HEK293 (cell line): ENCODE results near the gene PARD3.
A peak's percentile ranks its signal among the peaks of the same experiment; 100 is the strongest.

Experiments used
- CTCF ChIA-PET: fragments of 350-600 bp; formaldehyde crosslinking; extraction: SDS; loops from one replicate; lab custom pipeline; 2021; ENCODE audit warnings: antibody characterized with exemption; lab: Yijun Ruan, JAX
- POLR2A ChIA-PET: fragments of 300-600 bp; formaldehyde crosslinking; extraction: SDS; loops from one replicate; lab custom pipeline; 2020; ENCODE audit warnings: antibody characterized with exemption, inconsistent platforms; lab: Yijun Ruan, JAX
- H3K27ac ChIP-seq: fragments of 200-500 bp; sonication (Bioruptor generic); 2 replicates; pipeline ENCODE4 v1.5.1; 2014; ENCODE audit warnings: low read depth, low read length, control low read depth, inconsistent platforms; ENCODE audit errors: extremely low read depth
- H3K36me3 ChIP-seq, 2 experiments: fragments of 200-500 bp in 1 of 2; sonication (Bioruptor generic) in 1 of 2; 1 replicate in 1 of 2; 2 replicates in 1 of 2; pipeline ENCODE4 v1.5.1; 2014 to 2017; ENCODE audit warnings: inconsistent platforms in 2 of 2, low read length in 2 of 2; ENCODE audit not compliant: control insufficient read depth in 2 of 2, insufficient read depth in 1 of 2
- H3K4me1 ChIP-seq: fragments of 200-500 bp; sonication (Bioruptor generic); 2 replicates; pipeline ENCODE4 v1.5.1; 2014; ENCODE audit warnings: mild to moderate bottlenecking, low read length, inconsistent platforms; ENCODE audit not compliant: control insufficient read depth, insufficient read depth
- H3K4me3 ChIP-seq: 2 replicates; pipeline ENCODE4 v1.5.1; 2011; ENCODE audit warnings: low read depth, mild to moderate bottlenecking, control low read depth, low read length, moderate library complexity
- H3K9me3 ChIP-seq: fragments of 200-500 bp; sonication (Bioruptor generic); 2 replicates; pipeline ENCODE4 v1.5.1; 2014; ENCODE audit warnings: low read depth, low read length, inconsistent platforms; ENCODE audit not compliant: control insufficient read depth, insufficient read depth
- BCL6B ChIP-seq: fragments of 450-650 bp; formaldehyde crosslinking; IDR thresholded peaks from 2 replicates; pipeline ENCODE4 v1.5.1; 2017; ENCODE audit warnings: missing biosample characterization, missing genetic modification characterization
- FEZF1 ChIP-seq: fragments of 450-650 bp; formaldehyde crosslinking; IDR thresholded peaks from 2 replicates; pipeline ENCODE4 v1.5.1; 2016; ENCODE audit warnings: missing biosample characterization, missing genetic modification characterization
- HOXC10 ChIP-seq: sonication (generic); formaldehyde crosslinking; IDR thresholded peaks from 2 replicates; pipeline ENCODE4 v1.8.1; 2023; ENCODE audit warnings: mild to moderate bottlenecking, missing genetic modification reagents
- KLF9 ChIP-seq: fragments of 450-650 bp; formaldehyde crosslinking; IDR thresholded peaks from 2 replicates; pipeline ENCODE4 v1.5.1; 2016; ENCODE audit warnings: missing biosample characterization, missing genetic modification characterization, low read depth
- ZBTB26 ChIP-seq: fragments of 450-650 bp; formaldehyde crosslinking; optimal IDR thresholded peaks from 2 replicates; pipeline ENCODE3; 2016; ENCODE audit warnings: missing biosample characterization, mild to moderate bottlenecking, missing genetic modification characterization
- ZBTB8A ChIP-seq: fragments of 450-650 bp; formaldehyde crosslinking; IDR thresholded peaks from 2 replicates; pipeline ENCODE4 v1.5.1; 2016; ENCODE audit warnings: missing biosample characterization, missing genetic modification characterization
- ZNF202 ChIP-seq: fragments of 450-650 bp; formaldehyde crosslinking; IDR thresholded peaks from 2 replicates; pipeline ENCODE4 v1.5.1; 2016; ENCODE audit warnings: missing biosample characterization, missing genetic modification characterization, borderline replicate concordance
- ZNF23 ChIP-seq: fragments of 450-650 bp; formaldehyde crosslinking; IDR thresholded peaks from 2 replicates; pipeline ENCODE4 v1.5.1; 2016; ENCODE audit warnings: missing biosample characterization, missing genetic modification characterization, borderline replicate concordance
- ZNF324 ChIP-seq: fragments of 450-650 bp; formaldehyde crosslinking; IDR thresholded peaks from 2 replicates; pipeline ENCODE4 v1.5.1; 2016; ENCODE audit warnings: missing biosample characterization, missing genetic modification characterization
- ZNF362 ChIP-seq: fragments of 450-650 bp; formaldehyde crosslinking; IDR thresholded peaks from 2 replicates; pipeline ENCODE4 v1.5.1; 2016; ENCODE audit warnings: missing biosample characterization, missing genetic modification characterization
- ZNF366 ChIP-seq: fragments of 450-650 bp; formaldehyde crosslinking; conservative IDR thresholded peaks from 2 replicates; pipeline ENCODE4 v1.5.1; 2016; ENCODE audit warnings: missing biosample characterization, missing genetic modification characterization
- ZNF398 ChIP-seq: fragments of 450-650 bp; formaldehyde crosslinking; IDR thresholded peaks from 2 replicates; pipeline ENCODE4 v1.5.1; 2017; ENCODE audit warnings: missing biosample characterization, missing genetic modification characterization
- ZNF416 ChIP-seq: fragments of 450-650 bp; formaldehyde crosslinking; IDR thresholded peaks from 2 replicates; pipeline ENCODE4 v1.5.1; 2016; ENCODE audit warnings: missing biosample characterization, missing genetic modification characterization
- ZNF513 ChIP-seq: fragments of 450-650 bp; IDR thresholded peaks from 2 replicates; pipeline ENCODE4 v1.5.1; 2018; ENCODE audit warnings: missing biosample characterization, missing genetic modification characterization
- ZNF549 ChIP-seq: fragments of 450-650 bp; IDR thresholded peaks from 2 replicates; pipeline ENCODE4 v1.5.1; 2018; ENCODE audit warnings: missing biosample characterization, missing genetic modification characterization, mild to moderate bottlenecking, inconsistent platforms, moderate library complexity
- ZNF571 ChIP-seq: fragments of 450-650 bp; formaldehyde crosslinking; IDR thresholded peaks from 2 replicates; pipeline ENCODE4 v1.5.0; 2017; ENCODE audit warnings: missing biosample characterization, missing genetic modification characterization
- ZNF654 ChIP-seq: fragments of 450-650 bp; formaldehyde crosslinking; IDR thresholded peaks from 2 replicates; pipeline ENCODE4 v1.5.1; 2016; ENCODE audit warnings: low read depth, missing biosample characterization, missing genetic modification characterization
- ZNF76 ChIP-seq: fragments of 450-650 bp; formaldehyde crosslinking; IDR thresholded peaks from 2 replicates; pipeline ENCODE4; 2016; ENCODE audit warnings: low read depth, missing biosample characterization, missing genetic modification characterization, borderline replicate concordance
- ZNF792 ChIP-seq: fragments of 450-650 bp; formaldehyde crosslinking; IDR thresholded peaks from 2 replicates; pipeline ENCODE4 v1.5.1; 2016; ENCODE audit warnings: missing biosample characterization, missing genetic modification characterization
- ZNF830 ChIP-seq: fragments of 450-650 bp; IDR thresholded peaks from 2 replicates; pipeline ENCODE4 v1.5.0; 2018; ENCODE audit warnings: missing biosample characterization, missing genetic modification characterization, low read depth, mild to moderate bottlenecking, moderate library complexity
- ZNF837 ChIP-seq: fragments of 450-650 bp; formaldehyde crosslinking; IDR thresholded peaks from 2 replicates; pipeline ENCODE4 v1.5.1; 2016; ENCODE audit warnings: missing biosample characterization, missing genetic modification characterization
- ZNF843 ChIP-seq: fragments of 450-650 bp; formaldehyde crosslinking; IDR thresholded peaks from 2 replicates; pipeline ENCODE4 v1.5.1; 2016; ENCODE audit warnings: missing biosample characterization, missing genetic modification characterization
- ZSCAN18 ChIP-seq: fragments of 450-650 bp; formaldehyde crosslinking; IDR thresholded peaks from 2 replicates; pipeline ENCODE4 v1.5.1; 2016; ENCODE audit warnings: missing biosample characterization, missing genetic modification characterization

The PARD3 gene

GRCh38 chr10:34228066-34228465 is 587.0 kb downstream of the PARD3 start:
- no peaks in the 10 kb centered on the region for H3K36me3 ChIP-seq
- TF ChIP-seq ZNF398 = no peak
- TF ChIP-seq ZNF837 = no peak
- TF ChIP-seq ZNF366 (tag by site-specific recombination) = no peak
- TF ChIP-seq ZNF513 (tag by site-specific recombination) = no peak
- no peak for TF ChIP-seq ZBTB8A (tag by site-specific recombination)
- no peak for TF ChIP-seq ZBTB26 (tag by site-specific recombination)
- TF ChIP-seq ZNF654 (tag by site-specific recombination) = no peak
- no peak for TF ChIP-seq ZNF843 (tag by site-specific recombination)
- no peak for TF ChIP-seq KLF9 (tag by site-specific recombination)
- TF ChIP-seq ZNF549 (tag by site-specific recombination) = no peak
- no peak for TF ChIP-seq ZNF830 (tag by site-specific recombination)
- TF ChIP-seq FEZF1 (tag by site-specific recombination) = no peak
- H3K4me3 ChIP-seq = no peak overlapping the region
- ChIA-PET CTCF (interaction anchor here (0.5 to 0.7 kb wide), 2 partner anchors 34 to 54 kb away, joined by 3 read pairs; no protein-coding TSS in a partner anchor), POLR2A (no interaction called here)
- no peak overlapping the region for H3K27ac ChIP-seq
- H3K4me1 ChIP-seq = no peaks in the 10 kb centered on the region
- no peaks in the 10 kb centered on the region for H3K9me3 ChIP-seq

- POLR2A ChIA-PET = no interaction called here
- Histone ChIP-seq H3K4me1 (peaks cover 7% of the 10 kb centered on the region), H3K36me3 (no peaks in the 10 kb centered on the region)
- TF ChIP-seq ZNF571 (tag by site-specific recombination) (no peak), ZNF76 (no peak), BCL6B (tag by site-specific recombination) (0 out of 2 replicates have a peak, but pooled peaks have one; percentile 33)
- TF ChIP-seq, all 188 proteins: peak for 1
- CTCF ChIA-PET = no interaction called here
- Histone ChIP-seq H3K27ac (no peak overlapping the region), H3K9me3 (no peaks in the 10 kb centered on the region), H3K4me3 (no peak overlapping the region)
Observed at GRCh38 chr10:34224639-34225038, 590.5 kb downstream of the PARD3 start.

GRCh38 chr10:34223658-34224057 is 591.4 kb downstream of the PARD3 start:
- Histone ChIP-seq H3K27ac (no peak overlapping the region), H3K4me1 (peaks cover 10% of the 10 kb centered on the region), H3K4me3 (no peak overlapping the region), H3K36me3 (no peaks in the 10 kb centered on the region), H3K9me3 (no peaks in the 10 kb centered on the region)
- CTCF ChIA-PET = interaction anchor here (0.7 to 1.0 kb wide), 2 partner anchors 28 to 97 kb away, joined by 3 to 5 read pairs; no protein-coding TSS in a partner anchor
- POLR2A ChIA-PET = no interaction called here
- no peak for TF ChIP-seq HOXC10 (CRISPR knock-in tag)
- TF ChIP-seq ZNF23 (tag by site-specific recombination) = no peak
- no peak for TF ChIP-seq ZNF202
- no peak for TF ChIP-seq ZSCAN18 (tag by site-specific recombination)
- TF ChIP-seq ZNF324 (tag by site-specific recombination) = no peak
- TF ChIP-seq ZNF416 = no peak
- TF ChIP-seq ZNF362 (tag by site-specific recombination) = no peak
- no peak for TF ChIP-seq ZBTB26 (tag by site-specific recombination)
- no peak for TF ChIP-seq ZNF792
